ENCODE data around the gene MAML2.

MAML2 gene

GRCh38 chr11:96195671-96196070 lies 147.3 kb downstream of the MAML2 start:
- TF ChIP-seq CTCF (conservative IDR thresholded peaks at IDR 0.05; ENCODE audit: low read length), result no peak
- no peak overlapping the region for H3K4me3 ChIP-seq (ENCODE audit: low read length)
- DNase-seq (ENCODE audit: low read depth), result no peak

- DNase-seq (ENCODE audit: low read depth), result no peak
- no peak for TF ChIP-seq CTCF (conservative IDR thresholded peaks at IDR 0.05; ENCODE audit: low read length)
- no peak overlapping the region for H3K4me3 ChIP-seq (ENCODE audit: low read length)
Measured at GRCh38 chr11:96194581-96195374, 148.2 kb downstream of the MAML2 start.

- no peak for TF ChIP-seq CTCF (conservative IDR thresholded peaks at IDR 0.05; ENCODE audit: low read length)
- no peak overlapping the region for H3K4me3 ChIP-seq (ENCODE audit: low read length)
- DNase-seq (ENCODE audit: low read depth), result no peak
Measured at GRCh38 chr11:96193745-96194443, 149.1 kb downstream of the MAML2 start.

- DNase-seq (ENCODE audit: low read depth), result no peak
- no peak overlapping the region for H3K4me3 ChIP-seq (ENCODE audit: low read length)
- TF ChIP-seq CTCF (conservative IDR thresholded peaks at IDR 0.05; ENCODE audit: low read length), result no peak
Measured at GRCh38 chr11:96191752-96192151, 151.2 kb downstream of the MAML2 start.

- DNase-seq (ENCODE audit: low read depth), result no peak
- H3K4me3 ChIP-seq (ENCODE audit: low read length), result no peak overlapping the region
Measured at GRCh38 chr11:96189351-96189750, 153.6 kb downstream of the MAML2 start.

GRCh38 chr11:96188243-96189006 lies 154.6 kb downstream of the MAML2 start:
- peak; percentile 82 for DNase-seq (ENCODE audit: low read depth)

More at GRCh38 chr11:96189351-96189750, 153.6 kb downstream of the MAML2 start:
- no peak for TF ChIP-seq CTCF (conservative IDR thresholded peaks at IDR 0.05; ENCODE audit: low read length)

More at GRCh38 chr11:96188243-96189006, 154.6 kb downstream of the MAML2 start:
- TF ChIP-seq CTCF (conservative IDR thresholded peaks at IDR 0.05; ENCODE audit: low read length), result no peak
- peak overlapping the region; percentile 5 for H3K4me3 ChIP-seq (ENCODE audit: low read length)

Data from AG10803 (cell line).